Neuron (in vitro differentiated cells): ENCODE data around the gene ANKRD52.
"Not testable (repeated sequence)": the region's sequence is repeated elsewhere in the genome, so short reads cannot be mapped to it uniquely, and the experiment has no call there.

Experiments
- H2AFZ ChIP-seq: one replicate; pipeline ENCODE4 v1.6.1; 2013; ENCODE audit warnings: low read depth, mild to moderate bottlenecking, inconsistent platforms, low read length, moderate library complexity
- H3K27me3 ChIP-seq: one replicate; pipeline ENCODE4 v1.6.1; 2013; ENCODE audit warnings: low read length; ENCODE audit not compliant: insufficient read depth
- H3K36me3 ChIP-seq: one replicate; pipeline ENCODE4 v1.6.1; 2013; ENCODE audit warnings: low read length; ENCODE audit not compliant: insufficient read depth
- H3K4me1 ChIP-seq: one replicate; pipeline ENCODE4 v1.6.1; 2013; ENCODE audit warnings: low read length; ENCODE audit not compliant: insufficient read depth
- H3K4me3 ChIP-seq: 2 replicates; pipeline ENCODE4 v1.5.1; 2013; ENCODE audit warnings: mild to moderate bottlenecking, low read length, moderate library complexity
- H3K9me3 ChIP-seq: one replicate; pipeline ENCODE4 v1.6.1; 2013; ENCODE audit warnings: low read length

Gene ANKRD52

DNA sequence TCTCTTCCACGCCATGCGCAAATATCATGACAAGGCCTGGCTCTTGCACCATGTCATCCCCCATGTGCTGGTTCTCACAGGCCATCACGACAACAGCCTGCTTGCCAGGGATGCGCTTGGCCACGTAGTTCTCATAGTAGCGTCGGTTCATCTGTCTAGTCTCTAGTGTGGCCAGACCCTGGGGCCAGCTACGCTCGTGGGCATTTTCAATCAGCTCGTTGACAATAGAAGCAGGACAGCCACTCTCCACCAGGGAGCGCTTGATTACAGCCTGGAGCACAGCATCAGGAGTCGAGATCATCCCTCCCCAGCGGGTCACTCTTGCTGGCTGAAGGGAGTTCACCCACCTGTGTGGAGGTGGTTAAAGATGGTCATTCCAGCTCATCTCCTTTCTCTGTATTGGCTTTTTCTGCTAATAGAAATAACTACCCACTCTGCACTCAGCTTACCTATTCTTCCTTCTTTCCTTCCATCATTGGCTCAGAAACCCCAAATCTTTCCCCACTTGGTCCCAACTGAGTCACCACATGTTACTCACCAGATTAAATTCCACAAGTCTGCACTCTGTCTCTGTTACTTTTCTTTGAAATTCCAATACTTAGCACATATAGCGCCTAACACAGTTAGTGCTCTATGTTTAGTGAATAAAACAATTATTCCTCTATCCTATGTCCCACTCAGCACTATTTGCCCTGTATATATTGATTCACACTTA, 51.6 kb downstream of the ANKRD52 start:
- Histone ChIP-seq H2AFZ (no peak overlapping the region), H3K9me3 (no peaks in the 10 kb centered on the region), H3K4me1 (no peaks in the 10 kb centered on the region), H3K4me3 (no peak overlapping the region), H3K36me3 (peaks cover 54% of the 10 kb centered on the region), H3K27me3 (no peaks in the 10 kb centered on the region)

DNA sequence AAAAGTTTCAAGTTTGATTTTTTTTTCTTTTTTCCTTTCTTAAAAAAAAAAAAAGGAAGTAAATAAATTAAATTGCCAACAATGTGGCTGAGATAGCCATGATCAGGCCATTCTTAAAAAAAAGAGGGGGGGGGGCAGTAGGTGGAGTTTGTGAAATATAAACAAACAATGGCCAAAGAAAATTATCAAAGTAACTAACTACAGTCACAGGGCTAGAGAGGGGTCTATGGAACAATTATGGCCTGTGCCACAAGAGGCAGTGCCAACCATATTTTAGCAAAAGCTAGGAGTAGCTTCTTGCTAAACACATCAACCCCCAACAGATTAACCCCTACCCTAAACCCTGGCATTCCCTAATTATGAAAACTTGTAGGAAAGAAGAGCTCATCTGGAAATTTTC, 52.7 kb downstream of the ANKRD52 start:
- H2AFZ ChIP-seq, result no peak overlapping the region
- H3K36me3 ChIP-seq, result peaks cover 45% of the 10 kb centered on the region
- H3K9me3 ChIP-seq, result no peaks in the 10 kb centered on the region
- no peaks in the 10 kb centered on the region for H3K4me1 ChIP-seq
- H3K4me3 ChIP-seq, result no peak overlapping the region
- H3K27me3 ChIP-seq, result no peaks in the 10 kb centered on the region

DNA sequence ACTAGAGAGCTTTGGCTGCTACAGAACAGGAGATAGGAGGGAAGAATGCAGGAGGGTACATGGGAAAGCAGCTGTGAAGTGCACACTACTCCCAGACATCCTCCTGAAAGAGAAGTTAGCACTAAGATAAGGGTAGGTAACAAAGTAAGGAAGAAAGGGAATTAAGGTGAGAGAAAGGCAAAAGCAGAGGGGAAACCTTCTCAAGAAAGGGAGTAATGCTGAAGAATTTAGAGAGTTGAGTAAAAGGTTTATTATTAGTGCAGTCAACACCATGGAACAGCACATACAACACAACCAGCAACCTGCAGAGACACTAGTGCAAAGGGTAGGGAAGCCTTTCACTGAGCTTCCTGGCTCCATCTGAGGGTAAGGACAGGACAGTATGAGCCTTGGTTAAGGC, 53.9 kb downstream of the ANKRD52 start:
- H3K9me3 ChIP-seq, result no peaks in the 10 kb centered on the region
- H2AFZ ChIP-seq, result no peak overlapping the region
- H3K4me3 ChIP-seq, result no peak overlapping the region
- no peaks in the 10 kb centered on the region for H3K27me3 ChIP-seq
- peaks cover 37% of the 10 kb centered on the region for H3K36me3 ChIP-seq
- H3K4me1 ChIP-seq, result no peaks in the 10 kb centered on the region

DNA sequence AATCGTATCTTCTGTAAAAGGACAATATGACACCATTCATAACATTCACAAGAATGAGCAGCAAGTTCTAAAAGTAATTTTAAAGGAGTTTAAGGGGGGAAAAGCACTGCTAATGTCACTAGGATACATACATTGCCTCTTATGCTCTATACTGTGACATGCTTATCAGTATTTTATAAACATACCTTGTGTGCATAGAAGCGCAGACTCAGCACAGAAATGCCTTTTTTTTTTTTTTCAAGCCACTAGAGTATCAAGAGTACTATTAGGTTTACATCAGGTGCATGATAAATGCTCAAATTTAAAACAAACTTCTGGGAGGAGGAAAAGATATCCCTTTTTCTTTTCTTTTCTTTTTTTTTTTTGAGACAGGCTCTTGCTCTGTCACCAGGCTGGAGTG, 55.3 kb downstream of the ANKRD52 start:
- Histone ChIP-seq H3K4me1 (no peaks in the 10 kb centered on the region), H2AFZ (no peak overlapping the region), H3K4me3 (no peak overlapping the region), H3K36me3 (peaks cover 30% of the 10 kb centered on the region), H3K9me3 (no peaks in the 10 kb centered on the region), H3K27me3 (no peaks in the 10 kb centered on the region)

DNA sequence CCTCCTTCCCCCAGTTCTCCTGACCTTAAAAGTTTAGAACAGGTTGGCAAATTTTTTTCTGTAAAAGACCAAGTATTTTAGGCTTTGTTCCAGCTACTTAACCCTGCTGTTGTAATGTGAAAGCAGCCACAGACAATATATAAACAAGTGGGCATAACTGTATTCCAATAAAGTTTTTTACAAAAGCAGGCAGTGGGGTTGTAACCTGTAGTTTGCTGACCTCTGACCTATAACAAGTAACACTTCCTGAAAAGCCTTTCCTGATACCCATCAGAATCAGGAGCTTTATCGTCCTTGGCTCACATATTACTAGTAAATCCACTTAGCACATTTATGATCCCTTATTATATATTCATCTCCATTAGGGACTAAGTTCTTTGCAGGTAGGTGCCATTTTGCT, 55.8 kb downstream of the ANKRD52 start:
- Histone ChIP-seq H3K4me3 (no peak overlapping the region), H3K9me3 (no peaks in the 10 kb centered on the region), H3K27me3 (no peaks in the 10 kb centered on the region), H2AFZ (no peak overlapping the region), H3K4me1 (no peaks in the 10 kb centered on the region), H3K36me3 (peaks cover 25% of the 10 kb centered on the region)

DNA sequence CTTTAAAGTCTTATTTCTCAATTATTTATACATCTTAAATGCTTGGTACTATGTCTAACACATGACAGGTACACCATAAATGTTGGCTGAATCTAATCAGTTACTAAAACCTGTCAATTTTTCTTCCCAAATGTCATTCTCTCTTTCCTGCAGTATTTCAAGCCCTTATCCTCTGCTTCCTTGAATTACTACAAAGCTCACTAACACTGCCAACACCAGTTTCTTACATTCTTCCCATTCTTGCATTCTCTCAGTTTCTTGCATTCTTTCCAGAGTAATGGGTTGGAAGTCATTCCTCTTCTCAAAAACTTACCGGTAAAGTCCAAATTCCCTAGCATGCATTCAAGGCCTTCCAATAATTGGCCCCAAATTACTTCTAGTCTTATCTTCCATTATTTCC, 59.3 kb downstream of the ANKRD52 start:
- Histone ChIP-seq H3K4me3 (no peak overlapping the region), H2AFZ (no peak overlapping the region), H3K4me1 (no peaks in the 10 kb centered on the region), H3K36me3 (no peaks in the 10 kb centered on the region), H3K9me3 (no peaks in the 10 kb centered on the region), H3K27me3 (no peaks in the 10 kb centered on the region)

DNA sequence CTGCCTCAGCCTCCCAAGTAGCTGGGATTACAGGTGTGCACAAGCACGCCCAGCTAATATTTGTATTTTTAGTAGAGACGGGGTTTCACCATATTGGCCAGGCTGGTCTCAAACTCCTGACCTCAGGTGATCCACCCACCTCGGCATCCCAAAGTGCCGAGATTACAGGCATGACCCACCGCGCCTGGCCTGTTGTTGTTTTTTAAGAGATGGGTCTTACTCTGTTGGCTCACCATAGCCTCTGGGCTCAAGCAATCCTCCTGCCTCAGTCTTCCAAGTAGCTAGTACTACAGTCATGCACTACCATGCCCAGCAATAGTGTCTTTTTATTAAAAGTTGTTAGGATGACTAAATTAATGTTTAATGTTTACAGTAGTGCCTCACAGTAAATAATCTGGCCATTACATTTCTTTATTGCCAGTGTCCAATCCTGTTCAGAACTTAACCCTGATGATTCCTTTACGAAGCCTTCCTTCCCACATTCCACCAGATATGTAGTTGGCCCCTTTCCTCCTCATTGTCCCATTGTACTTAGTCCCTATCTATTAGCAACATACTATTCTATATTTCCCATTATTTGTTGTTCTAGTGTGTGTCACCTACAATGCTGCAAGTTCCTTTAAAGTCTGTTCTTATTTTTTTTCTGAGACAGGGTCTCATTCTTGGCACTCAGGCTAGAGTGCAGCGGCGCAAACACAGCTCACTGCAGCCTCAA, 60.1 kb downstream of the ANKRD52 start:
- no peaks in the 10 kb centered on the region for H3K9me3 ChIP-seq
- H2AFZ ChIP-seq, result no peak overlapping the region
- no peaks in the 10 kb centered on the region for H3K36me3 ChIP-seq
- no peak overlapping the region for H3K4me3 ChIP-seq
- no peaks in the 10 kb centered on the region for H3K4me1 ChIP-seq
- no peaks in the 10 kb centered on the region for H3K27me3 ChIP-seq

DNA sequence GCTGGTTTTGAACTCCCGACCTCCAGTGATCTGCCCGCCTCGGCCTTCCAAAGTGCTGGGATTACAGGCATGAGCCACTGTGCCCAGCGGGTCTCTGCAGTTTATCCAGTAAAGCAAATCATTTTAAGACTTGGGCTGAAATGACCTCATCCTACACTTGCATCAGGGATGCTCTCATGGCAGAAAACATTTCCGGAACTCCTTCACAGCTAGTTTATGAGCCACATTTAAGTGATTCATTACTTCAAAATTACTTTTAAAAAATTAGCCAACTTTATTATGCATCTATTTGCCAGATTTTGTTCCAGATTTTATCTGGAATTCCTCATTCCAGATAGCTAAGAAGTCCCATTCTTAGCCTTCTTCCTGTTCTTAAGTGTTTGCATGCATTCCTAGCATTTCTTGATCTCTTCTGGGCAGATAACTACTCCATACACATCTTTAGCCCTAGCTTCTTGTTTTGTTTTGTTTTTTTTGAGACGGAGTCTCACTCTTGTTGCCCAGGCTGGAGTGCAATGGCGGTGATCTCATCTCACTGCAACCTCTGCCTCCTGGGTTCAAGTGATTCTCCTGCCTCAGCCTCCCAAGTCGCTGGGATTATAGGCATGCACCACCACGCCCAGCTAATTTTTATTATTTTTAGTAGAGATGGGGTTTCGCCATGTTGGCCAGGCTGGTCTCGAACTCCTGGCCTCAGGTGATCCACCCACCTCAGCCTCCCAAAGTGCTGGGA, 61.2 kb downstream of the ANKRD52 start:
- H3K36me3 ChIP-seq, H3K9me3 ChIP-seq, H3K4me3 ChIP-seq, H2AFZ ChIP-seq, H3K4me1 ChIP-seq, H3K27me3 ChIP-seq: not testable (repeated sequence)

DNA sequence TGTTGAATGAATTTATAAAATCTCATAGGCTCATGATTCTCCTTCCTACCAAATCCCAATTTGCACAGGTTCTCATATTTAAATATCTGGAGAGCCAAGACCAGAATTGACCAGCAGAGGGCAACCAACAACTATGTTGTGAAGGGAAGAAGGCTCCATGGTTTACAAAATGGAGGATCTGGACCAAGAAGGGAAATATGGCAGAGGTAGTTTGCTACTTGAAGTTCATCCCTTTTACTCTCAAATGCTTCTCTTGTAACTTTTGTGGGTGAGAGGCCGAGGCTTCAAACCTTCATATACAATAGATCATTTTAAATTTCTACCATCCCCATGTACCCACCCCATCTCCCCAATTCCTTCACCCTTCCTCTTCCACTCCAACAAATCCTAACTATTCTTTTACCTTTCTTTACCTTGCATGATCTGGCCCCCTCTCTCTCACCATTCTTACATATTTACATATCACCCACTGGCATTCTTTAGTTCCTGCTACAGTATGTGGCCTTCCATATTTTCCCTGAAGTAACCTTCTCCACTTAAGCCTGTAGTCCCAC, 65.1 kb downstream of the ANKRD52 start:
- H3K9me3 ChIP-seq, result no peaks in the 10 kb centered on the region
- peaks cover 5% of the 10 kb centered on the region for H3K4me1 ChIP-seq
- no peaks in the 10 kb centered on the region for H3K36me3 ChIP-seq
- peak overlapping the region; percentile 96 for H2AFZ ChIP-seq
- H3K27me3 ChIP-seq, result no peaks in the 10 kb centered on the region
- H3K4me3 ChIP-seq, result peak overlapping the region; percentile 8

DNA sequence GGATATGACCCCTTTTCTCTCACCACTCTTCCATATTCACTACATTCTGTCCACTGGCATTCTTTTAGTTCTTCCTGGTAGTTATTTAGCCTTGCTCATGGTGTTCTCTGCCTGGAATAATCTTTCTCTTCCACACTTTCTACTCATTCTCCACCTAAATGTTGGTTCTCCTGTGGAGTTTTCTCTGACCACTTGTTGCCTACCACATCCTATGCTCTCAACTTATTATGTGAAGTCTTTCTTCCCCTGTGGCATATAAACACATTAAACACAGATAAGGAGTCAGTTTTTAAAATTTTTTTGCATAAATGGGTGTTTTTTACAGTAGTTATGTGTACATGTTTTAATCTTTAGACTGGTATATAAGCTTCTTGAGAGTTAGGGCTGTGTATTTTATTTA, 65.6 kb downstream of the ANKRD52 start:
- Histone ChIP-seq H3K9me3 (no peaks in the 10 kb centered on the region), H2AFZ (peak overlapping the region; percentile 96), H3K36me3 (no peaks in the 10 kb centered on the region), H3K4me1 (peaks cover 11% of the 10 kb centered on the region), H3K4me3 (no peak overlapping the region), H3K27me3 (no peaks in the 10 kb centered on the region)

DNA sequence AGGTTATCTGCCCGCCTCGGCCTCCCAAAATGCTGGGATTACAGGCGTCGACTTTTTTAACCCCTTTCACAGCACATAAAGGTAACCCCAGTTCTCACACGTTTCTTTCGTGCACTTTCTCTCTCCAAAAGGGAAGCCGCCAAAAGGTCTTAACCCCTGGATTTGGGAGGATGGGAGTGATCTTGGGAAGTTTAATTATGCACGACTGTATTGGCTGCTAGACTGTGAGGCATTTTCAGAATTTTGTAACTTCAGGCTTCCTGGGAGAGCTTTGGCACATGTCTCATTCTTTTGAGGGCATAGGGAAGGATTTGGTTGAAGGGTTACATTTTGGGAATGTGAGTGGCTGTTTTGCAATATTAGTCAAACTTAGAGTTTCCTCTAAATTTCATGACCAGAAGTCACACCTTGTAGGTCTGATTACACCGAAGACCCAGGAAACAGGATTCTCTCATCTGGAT, 67.5 kb downstream of the ANKRD52 start:
- H3K4me3 ChIP-seq, result peak overlapping the region; percentile 91

DNA sequence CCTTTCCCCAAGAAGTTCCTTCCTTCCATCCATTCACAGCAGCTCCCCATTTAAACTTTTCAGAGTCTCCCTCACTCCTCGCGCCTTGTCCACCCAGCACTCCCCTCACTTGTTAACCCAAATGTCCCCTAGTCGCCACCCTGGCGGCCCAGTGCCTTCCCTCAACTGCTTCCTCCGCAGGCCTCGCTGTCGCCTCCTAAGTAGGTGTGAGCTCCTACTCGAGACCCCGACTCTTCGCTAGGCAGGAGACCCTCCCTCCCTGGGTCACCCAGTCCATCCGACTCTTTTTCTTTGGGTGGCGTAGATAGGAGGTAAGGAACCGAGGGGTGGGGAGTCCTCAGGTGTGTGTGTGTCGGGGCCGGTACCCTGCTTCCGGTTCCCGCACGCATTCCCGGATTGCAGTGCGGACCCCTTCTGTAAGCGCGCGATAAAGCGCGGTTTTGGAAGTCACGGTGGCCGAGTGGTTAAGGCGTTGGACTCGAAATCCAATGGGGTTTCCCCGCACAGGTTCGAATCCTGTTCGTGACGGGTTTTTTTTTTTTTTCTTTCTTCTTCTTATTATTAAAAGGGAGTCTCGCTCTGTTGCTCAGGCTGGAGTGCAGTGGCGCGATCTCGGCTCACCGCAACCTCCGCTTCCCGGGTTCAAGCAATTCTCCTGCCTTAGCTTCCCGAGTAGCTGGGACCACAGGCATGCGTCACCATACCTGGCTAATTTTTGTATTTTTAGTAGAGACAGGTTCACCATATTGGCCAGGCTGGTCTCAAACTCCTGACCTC, 68.1 kb downstream of the ANKRD52 start:
- no peaks in the 10 kb centered on the region for H3K27me3 ChIP-seq
- no peaks in the 10 kb centered on the region for H3K9me3 ChIP-seq
- peak overlapping the region; percentile 91 for H3K4me3 ChIP-seq
- H2AFZ ChIP-seq, result peak overlapping the region; percentile 100
- peaks cover 14% of the 10 kb centered on the region for H3K36me3 ChIP-seq
- peaks cover 17% of the 10 kb centered on the region for H3K4me1 ChIP-seq

More for the DNA sequence above, 67.5 kb downstream of the ANKRD52 start:
- no peak overlapping the region for H2AFZ ChIP-seq
- H3K27me3 ChIP-seq, result no peaks in the 10 kb centered on the region
- H3K9me3 ChIP-seq, result no peaks in the 10 kb centered on the region
- peaks cover 10% of the 10 kb centered on the region for H3K36me3 ChIP-seq
- H3K4me1 ChIP-seq, result peaks cover 17% of the 10 kb centered on the region
